ENCODE results near the gene TPK1. TPM values are rescaled to one million over a fixed set of nuclear protein-coding genes. Genes with fewer than 3 reads are reported as not detected.
A peak's percentile ranks its signal among the peaks of the same experiment; 100 is the strongest.

TPK1 gene
- total and polyA plus RNA-seq, 8 donors, result 1.8 to 13.0 (median 4.3) TPM

- intact Hi-C loops (cut with DNase I; ENCODE audit: low total_unique reads), result no loop called here
- no peaks in the 10 kb centered on the region for H3K9me3 ChIP-seq
- peak in 1 of 2 donors; percentile 19 for DNase-seq
- TF ChIP-seq POLR2A (IDR thresholded peaks at IDR 0.05) (no peak), POLR2AphosphoS5 (IDR thresholded peaks at IDR 0.05) (no peak), EP300 (IDR thresholded peaks at IDR 0.05) (no peak)
- TF ChIP-seq, protein P1, sequence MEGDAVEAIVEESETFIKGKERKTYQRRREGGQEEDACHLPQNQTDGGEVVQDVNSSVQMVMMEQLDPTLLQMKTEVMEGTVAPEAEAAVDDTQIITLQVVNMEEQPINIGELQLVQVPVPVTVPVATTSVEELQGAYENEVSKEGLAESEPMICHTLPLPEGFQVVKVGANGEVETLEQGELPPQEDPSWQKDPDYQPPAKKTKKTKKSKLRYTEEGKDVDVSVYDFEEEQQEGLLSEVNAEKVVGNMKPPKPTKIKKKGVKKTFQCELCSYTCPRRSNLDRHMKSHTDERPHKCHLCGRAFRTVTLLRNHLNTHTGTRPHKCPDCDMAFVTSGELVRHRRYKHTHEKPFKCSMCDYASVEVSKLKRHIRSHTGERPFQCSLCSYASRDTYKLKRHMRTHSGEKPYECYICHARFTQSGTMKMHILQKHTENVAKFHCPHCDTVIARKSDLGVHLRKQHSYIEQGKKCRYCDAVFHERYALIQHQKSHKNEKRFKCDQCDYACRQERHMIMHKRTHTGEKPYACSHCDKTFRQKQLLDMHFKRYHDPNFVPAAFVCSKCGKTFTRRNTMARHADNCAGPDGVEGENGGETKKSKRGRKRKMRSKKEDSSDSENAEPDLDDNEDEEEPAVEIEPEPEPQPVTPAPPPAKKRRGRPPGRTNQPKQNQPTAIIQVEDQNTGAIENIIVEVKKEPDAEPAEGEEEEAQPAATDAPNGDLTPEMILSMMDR (IDR thresholded peaks at IDR 0.05), result no peak
- H3K27ac ChIP-seq, result no peak overlapping the region
- no peak overlapping the region for H3K4me3 ChIP-seq
- H3K27me3 ChIP-seq, result no peaks in the 10 kb centered on the region
- WGBS, 5 donors, result 56 to 71% (median 60%) methylated on average over 6 of the region's 6 CpGs
- no peaks in the 10 kb centered on the region for H3K4me1 ChIP-seq
- no peaks in the 10 kb centered on the region for H3K36me3 ChIP-seq
These were observed 178.8 kb downstream of the TPK1 start for GRCh38 chr7:144656965-144657517.

GRCh38 chr7:144653449-144653848 is 182.4 kb downstream of the TPK1 start:
- Histone ChIP-seq H3K27me3 (no peaks in the 10 kb centered on the region), H3K4me1 (no peaks in the 10 kb centered on the region), H3K4me3 (no peak overlapping the region), H3K9me3 (peaks cover 0 to 17% (median 9%) of the 10 kb centered on the region in 4 donors), H3K27ac (no peak overlapping the region), H3K36me3 (no peaks in the 10 kb centered on the region)
- TF ChIP-seq, protein P1 (IDR thresholded peaks at IDR 0.05), result no peak
- TF ChIP-seq POLR2AphosphoS5 (IDR thresholded peaks at IDR 0.05), result no peak
- no peak for TF ChIP-seq EP300 (IDR thresholded peaks at IDR 0.05)
- no peak for TF ChIP-seq POLR2A (IDR thresholded peaks at IDR 0.05)
- intact Hi-C loops (cut with DNase I; ENCODE audit: low total_unique reads), result no loop called here
- 71 to 79% (median 74%) methylated on average over 5 of the region's 5 CpGs for WGBS, 5 donors
- DNase-seq, result peak in 1 of 2 donors; percentile 5

DNA sequence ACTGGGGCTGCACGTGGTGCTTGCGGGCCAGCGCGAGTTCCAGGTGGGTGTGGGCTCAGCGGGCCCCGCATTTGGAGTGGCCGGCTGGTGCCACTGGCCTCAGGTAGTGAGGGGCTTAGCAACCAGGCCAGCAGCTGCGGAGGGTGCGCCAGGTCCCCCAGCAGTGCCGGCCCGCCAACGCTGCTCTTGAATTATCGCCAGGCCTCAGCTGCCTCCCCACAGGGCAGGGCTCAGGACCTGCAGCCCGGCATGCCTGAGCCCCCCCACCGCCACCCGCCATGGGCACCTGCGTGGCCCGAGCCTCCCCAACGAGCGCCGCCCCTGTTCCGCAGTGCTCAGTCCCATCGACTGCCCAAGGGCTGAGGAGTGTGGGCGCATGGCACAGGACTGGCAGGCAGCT is 185.4 kb downstream of the TPK1 start:
- Histone ChIP-seq H3K27me3 (no peaks in the 10 kb centered on the region), H3K27ac (no peak overlapping the region), H3K9me3 (peaks cover 0 to 17% (median 9%) of the 10 kb centered on the region in 4 donors), H3K4me1 (no peaks in the 10 kb centered on the region), H3K4me3 (no peak overlapping the region), H3K36me3 (no peaks in the 10 kb centered on the region)
- intact Hi-C loops (cut with DNase I; ENCODE audit: low total_unique reads), result no loop called here
- 95 to 97% (median 96%) methylated on average over 19 to 24 of the region's 24 CpGs; no CpG with 5 or more reads in 1 of the 5 donors for WGBS, 5 donors
- TF ChIP-seq POLR2AphosphoS5 (IDR thresholded peaks at IDR 0.05) (no peak), POLR2A (IDR thresholded peaks at IDR 0.05) (no peak), EP300 (IDR thresholded peaks at IDR 0.05) (no peak)
- TF ChIP-seq, protein P1 (IDR thresholded peaks at IDR 0.05), result no peak
- DNase-seq, result no peak

- TF ChIP-seq EP300 (IDR thresholded peaks at IDR 0.05) (no peak), POLR2AphosphoS5 (IDR thresholded peaks at IDR 0.05) (no peak), POLR2A (IDR thresholded peaks at IDR 0.05) (no peak)
- TF ChIP-seq, protein P1 (IDR thresholded peaks at IDR 0.05), result no peak
- Histone ChIP-seq H3K27me3 (no peaks in the 10 kb centered on the region), H3K4me1 (no peaks in the 10 kb centered on the region), H3K36me3 (no peaks in the 10 kb centered on the region), H3K9me3 (peaks cover 0 to 17% (median 9%) of the 10 kb centered on the region in 4 donors), H3K4me3 (no peak overlapping the region), H3K27ac (no peak overlapping the region)
- 72 to 88% (median 81%) methylated on average over 2 of the region's 2 CpGs for WGBS, 5 donors
- no peak for DNase-seq
- intact Hi-C loops (cut with DNase I; ENCODE audit: low total_unique reads), result no loop called here
These were observed 186.7 kb downstream of the TPK1 start for GRCh38 chr7:144649120-144649519.
